IPS-NIHi7 (cell line): ENCODE results near the gene ENPP5.

ENCODE experiments used
- DNase-seq: peaks from one replicate; pipeline ENCODE4 v3.0.0; 2012; ENCODE audit warnings: mixed read lengths; ENCODE audit errors: extremely low spot score

The ENPP5 gene, protein sequence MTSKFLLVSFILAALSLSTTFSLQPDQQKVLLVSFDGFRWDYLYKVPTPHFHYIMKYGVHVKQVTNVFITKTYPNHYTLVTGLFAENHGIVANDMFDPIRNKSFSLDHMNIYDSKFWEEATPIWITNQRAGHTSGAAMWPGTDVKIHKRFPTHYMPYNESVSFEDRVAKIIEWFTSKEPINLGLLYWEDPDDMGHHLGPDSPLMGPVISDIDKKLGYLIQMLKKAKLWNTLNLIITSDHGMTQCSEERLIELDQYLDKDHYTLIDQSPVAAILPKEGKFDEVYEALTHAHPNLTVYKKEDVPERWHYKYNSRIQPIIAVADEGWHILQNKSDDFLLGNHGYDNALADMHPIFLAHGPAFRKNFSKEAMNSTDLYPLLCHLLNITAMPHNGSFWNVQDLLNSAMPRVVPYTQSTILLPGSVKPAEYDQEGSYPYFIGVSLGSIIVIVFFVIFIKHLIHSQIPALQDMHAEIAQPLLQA

DNA sequence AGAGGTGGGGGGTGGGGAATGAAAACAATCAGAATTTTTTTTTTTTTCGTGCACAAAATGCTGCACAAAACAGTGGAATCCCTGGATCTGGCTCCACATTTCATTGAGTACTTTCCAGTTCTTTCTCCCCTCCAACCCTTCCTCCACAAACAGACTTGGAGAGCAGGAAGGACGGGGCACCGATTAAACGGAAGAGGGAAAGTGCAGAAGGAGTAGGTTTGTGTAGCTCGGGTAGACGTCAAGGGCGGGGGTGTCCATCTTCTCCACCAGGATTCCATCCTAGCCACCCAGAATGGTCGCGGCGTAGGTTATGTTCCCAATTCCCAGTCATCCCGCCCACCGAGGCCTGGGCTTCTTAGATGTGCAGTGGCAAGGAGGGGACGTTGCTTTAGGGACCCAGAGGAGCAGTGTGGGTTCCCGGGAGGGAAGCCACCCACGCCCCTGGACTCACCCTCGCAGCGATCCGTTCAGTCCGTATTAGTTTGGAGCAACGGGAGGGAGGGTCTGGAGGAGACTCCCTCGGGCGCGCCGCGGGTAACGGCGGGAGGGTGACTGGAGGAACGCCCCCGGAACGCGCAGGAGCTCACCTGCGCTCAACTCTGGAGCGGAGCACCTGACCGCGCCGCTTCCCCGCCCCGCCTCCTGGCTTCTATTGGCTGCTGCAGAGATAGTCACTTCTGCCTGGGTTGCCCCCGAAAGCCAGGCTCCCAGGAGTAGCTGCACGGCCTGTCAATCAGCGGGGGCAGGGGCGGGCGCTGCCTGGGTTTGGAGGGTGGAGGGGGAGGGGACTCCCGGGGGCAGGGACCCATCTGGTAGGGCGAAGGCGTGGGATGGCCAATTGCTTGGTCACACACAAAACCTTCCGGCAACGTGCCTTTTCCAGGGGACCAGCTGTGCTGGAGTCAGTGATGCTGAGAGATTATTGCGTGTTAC lies at the start of gene ENPP5:
TSS of gene ENPP5 (minus strand) at position 624 of the 933 bp plus-strand sequence. CDS start 2,718 bp downstream, outside the sequence.
- peak; percentile 99 for DNase-seq

DNA sequence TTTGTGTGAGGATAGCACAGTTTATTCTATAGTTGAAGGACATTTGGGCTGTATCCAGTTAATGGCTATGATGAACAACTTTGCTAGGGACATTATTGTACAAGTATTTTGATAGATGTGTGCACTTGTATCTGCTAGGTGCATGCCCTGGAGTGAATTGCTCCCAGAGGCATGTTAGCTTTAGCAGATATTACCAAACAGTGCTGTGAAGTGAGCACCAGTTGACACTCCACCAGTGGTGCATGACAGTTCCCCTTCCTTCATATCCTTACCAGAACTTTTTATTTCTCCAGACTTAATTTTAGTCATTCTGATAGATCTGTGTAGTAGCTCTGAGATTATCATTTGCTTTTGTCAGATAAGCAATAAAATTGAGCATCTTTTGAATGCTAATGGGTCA lies 48.9 kb upstream of the ENPP5 start:
- DNase-seq = no peak

DNA sequence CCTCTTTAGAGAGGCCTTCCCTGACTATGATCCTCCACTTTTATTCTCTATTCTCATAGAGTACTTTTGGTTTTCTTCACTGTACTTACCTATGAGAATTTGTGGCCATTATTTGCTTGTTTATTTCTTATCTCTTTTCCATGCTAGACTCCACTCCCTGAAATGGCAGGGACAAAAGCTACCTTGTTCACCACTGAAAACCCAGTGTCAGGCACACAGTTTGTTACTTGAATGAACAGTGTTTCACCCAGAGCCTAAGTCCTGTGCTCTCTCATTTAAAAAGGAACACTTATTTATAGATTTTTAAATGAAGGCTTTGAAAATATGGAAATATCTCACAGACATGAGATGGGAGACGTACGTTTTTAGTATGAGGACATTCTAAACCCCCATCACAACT lies 47.7 kb upstream of the ENPP5 start:
- DNase-seq = no peak

DNA sequence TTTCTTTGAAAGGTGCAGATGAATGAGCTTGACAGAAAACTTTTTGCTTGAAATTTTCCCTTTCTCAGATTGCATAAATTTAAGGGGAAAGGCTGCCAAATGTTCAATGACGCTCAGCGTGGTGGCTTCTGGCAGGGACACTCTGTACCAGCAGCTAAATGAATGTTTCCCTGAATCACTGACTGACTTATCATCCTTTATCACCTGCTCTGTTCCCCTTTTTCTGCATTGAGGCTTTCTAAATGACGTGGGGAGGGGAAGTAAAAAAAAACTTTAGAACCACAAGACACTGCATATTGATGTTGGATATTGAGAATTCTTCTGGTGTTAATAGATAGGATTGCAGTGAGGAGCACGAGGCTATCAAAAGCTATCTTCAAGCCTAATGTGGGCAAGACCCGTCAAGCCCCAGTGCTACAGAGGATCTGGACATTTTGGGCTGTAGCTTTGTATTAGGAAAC lies 46.9 kb upstream of the ENPP5 start:
- no peak for DNase-seq

DNA sequence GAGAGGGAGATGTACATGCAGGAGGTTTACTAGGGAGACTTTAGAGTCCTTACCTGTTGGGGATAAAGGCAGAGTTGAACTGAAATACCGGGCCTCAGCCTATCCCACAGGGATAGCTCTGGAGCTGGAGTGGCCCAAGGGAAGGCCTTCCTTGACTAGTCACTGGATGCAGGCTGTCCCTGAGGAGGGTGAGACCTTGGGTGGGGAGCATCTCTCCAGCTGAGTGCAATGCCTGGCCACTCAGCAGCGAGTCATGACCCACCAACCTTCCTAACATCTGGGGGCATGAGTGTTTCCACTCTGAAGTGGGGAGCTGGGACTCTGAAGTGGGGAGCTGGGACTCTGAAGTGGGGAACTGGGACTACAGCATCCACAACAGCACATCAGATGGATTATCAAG lies 46.1 kb upstream of the ENPP5 start:
- DNase-seq = no peak

DNA sequence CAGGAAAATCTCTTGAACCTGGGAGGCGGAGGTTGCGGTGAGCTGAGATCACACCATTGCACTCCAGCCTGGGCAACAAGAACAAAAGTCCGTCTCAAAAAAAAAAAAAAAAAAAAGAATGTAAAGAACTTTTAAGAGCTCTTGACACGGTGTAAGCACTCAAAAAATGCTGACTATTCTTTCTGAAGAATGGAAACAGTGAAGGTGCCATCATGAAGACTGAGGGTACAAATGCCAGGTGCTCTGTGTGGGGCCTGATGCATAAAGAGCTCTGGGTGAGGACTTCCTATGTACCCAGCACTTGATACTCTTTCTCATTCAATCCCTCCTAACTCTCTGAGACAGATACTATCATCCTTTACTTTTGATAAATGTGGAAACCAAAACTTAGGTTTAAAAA lies 45.0 kb upstream of the ENPP5 start:
- no peak for DNase-seq

DNA sequence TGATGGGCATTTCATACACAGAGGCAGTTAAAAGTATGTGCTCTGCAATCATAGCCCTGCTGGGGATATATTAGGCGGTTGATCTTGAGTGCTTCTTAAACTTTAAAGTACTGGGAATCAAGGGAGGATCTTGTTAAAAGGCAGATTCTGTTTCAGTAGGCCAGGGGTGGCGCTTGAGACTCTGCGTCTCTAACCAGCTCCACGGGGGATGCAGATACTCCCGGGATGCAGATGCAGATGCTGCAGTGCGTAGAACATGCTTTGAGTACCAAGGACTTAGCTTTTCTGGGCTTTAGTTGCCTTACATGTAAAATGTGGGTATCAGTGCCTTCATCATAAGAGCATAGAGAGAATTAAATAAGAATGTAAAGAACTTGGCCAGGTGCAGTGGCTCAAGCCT lies 44.4 kb upstream of the ENPP5 start:
- DNase-seq = peak; percentile 26

DNA sequence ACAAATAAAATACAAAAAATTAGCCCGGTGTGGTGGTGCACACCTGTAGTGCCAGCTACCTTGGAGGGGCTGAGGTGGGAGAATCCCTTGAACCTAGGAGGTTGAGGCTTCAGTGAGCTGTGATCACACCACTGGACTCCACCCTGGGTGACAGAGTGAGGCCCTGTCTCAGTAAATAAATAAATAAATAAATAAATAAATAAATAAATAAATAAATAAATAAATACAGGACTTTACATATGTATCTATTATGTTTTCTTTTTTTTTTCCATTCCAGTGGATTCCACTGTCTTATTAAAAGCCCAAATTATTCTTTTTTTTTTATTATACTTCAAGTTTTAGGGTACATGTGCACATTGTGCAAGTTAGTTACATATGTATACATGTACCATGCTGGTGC lies 41.1 kb upstream of the ENPP5 start:
- no peak for DNase-seq

DNA sequence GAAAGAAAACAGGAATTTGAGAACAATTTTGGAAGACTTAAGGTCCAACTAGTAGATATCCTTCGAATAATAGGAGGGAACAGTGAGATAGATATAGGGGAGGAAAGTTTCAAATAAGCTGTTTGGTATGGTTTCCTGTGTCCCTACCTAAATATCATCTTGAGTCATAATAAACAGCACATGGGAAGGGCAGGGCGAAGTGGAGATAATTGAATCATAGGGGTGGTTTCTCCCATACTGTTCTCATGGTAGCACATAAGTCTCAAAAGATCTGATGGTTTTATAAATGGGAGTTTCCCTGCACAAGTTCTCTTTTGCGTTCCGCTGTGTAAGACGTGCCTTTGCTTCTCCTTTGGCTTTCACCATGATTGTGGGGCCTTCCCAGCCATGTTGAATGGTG lies 39.5 kb upstream of the ENPP5 start:
- DNase-seq = no peak

DNA sequence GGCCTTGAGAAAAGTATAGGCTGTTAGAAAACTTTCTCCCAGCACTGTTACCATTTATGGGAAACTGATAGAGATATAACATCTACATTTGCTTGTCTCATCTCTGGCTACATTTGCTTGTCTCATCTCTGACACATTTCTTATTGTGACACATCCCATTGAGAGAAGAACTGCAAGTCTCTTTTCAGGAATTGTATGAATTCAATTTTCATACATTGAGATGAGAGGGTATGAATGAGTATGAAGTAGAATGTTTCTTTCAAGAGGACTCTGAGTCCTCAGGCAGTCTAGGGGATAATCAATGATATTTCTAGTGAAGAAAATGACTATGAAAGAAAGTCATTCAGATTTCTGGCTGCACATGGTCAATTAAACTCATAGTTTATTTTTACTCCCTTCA lies 37.5 kb upstream of the ENPP5 start:
- no peak for DNase-seq

DNA sequence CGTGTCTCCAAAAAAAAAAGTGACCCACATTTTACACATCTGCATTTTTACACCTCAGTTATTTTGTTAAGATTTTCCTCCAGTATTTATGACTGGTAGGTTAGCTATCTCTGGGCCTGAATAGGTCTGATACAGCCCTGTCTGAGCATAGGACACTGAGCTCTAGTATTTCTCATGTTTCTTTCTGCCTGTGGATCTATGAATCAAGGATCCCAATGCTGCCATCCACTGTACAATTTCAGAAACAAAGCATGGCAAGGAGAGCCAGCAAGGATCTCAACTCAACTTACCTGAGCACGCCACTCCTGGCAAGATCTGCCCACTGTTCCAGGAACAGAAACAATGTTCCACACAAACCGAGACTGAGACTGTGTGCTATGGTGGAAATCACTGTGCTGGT lies 36.4 kb upstream of the ENPP5 start:
- no peak for DNase-seq

DNA sequence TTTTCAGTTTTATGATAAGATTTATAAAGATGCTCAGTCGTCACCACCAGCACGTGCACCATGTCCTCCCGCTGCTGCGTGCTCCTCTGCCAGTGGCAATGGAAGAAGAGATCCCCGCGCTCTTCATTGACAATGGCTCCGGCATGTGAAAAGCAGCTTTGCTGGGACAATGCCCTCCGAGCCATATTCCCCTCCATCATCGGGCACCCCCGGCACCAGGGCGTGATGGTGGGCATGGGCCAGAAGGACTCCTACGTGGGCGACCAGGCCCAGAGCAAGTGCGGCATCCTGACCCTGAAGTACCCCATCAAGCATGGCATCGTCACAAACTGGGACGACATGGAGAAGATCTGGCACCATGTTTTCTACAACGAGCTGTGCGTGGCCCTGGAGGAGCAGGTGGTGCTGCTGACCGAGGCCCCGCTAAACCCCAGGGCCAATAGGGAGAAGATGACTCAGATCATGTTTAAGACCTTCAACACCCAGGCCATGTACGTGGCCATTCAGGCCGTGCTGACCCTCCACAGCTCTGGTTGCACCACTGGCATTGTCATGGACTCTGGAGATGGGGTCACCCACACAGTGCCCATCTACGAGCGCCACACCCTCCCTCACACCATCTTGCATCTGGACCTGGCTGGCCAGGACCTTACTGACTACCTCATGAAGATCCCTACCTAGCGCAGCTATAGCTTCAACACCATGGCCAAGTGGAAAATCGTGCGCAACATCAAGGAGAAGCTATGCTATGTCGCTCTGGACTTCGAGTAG lies 34.3 kb upstream of the ENPP5 start:
- no peak for DNase-seq

DNA sequence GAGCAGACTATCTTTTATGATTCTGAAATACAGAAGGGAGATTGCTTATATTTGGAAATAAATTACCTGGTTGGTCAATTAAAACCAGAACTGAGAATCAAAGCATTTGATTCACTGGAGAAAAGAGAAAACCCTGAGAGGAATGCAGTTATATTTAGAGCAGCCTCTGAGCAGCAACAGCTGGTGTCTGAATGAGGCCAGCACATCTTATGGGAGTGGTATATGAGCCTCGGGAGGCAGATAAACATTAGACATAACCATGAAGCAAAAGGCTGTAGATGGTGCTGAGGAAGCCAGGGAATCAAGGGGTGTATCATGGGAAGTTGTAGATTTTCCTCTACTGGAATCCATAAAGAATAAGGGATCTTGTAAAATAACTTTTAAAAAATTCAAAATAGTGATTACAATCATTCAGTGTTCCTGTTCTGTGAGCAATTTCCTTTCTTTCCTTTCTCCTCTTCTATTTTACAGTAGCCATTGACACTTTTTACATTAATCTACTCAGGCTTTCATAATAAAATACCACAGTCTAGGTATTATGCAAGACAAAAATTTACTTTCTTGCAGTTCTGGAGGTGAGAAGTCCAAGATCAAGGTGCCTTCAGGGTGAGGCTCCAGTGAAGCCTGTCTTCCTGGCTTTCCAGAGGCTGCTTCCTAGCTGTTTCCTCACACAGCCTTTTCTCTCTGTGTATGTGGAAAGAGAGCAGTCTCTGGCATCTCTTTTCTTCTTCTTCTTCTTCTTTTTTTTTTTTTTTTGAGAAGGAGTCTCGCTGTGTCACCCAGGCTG lies 32.8 kb upstream of the ENPP5 start:
- DNase-seq = no peak

DNA sequence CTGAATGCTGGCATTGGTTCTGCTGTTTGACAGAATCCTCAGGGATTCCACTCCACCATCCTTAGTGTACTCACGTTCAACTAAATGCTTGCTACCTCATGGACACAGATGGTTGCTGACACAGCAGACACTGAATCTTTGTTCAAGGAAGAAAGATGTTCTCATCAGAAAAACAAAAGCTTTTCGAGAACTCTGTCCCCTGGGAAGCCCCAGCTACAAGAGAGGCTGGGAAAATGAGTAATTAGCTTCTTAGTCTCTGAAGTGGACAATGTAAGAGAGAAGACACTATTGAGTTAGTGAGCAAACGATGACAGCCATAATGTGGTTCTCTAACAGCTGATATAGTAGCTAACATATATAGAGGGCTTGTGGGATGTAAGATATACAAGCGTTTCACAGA lies 30.9 kb upstream of the ENPP5 start:
- DNase-seq = no peak

DNA sequence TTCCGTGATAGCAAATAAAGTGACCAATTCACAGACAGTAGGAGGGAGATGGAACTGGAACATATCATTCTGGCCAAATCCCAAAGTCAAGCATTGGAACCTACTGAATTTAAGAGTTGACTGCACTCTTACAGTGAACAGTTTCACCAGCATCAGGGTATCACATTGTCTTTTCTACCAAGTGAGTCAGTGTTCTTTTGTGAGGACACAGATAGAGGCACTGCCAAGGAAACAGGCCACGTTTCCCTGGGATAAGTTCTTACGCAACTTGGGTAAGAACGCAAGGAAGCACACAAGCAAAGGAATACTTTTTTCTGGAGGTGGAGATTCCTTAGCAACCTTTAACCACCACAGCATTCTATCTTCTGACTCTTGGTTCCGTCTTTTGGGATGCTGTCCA lies 28.6 kb upstream of the ENPP5 start:
- DNase-seq = no peak

DNA sequence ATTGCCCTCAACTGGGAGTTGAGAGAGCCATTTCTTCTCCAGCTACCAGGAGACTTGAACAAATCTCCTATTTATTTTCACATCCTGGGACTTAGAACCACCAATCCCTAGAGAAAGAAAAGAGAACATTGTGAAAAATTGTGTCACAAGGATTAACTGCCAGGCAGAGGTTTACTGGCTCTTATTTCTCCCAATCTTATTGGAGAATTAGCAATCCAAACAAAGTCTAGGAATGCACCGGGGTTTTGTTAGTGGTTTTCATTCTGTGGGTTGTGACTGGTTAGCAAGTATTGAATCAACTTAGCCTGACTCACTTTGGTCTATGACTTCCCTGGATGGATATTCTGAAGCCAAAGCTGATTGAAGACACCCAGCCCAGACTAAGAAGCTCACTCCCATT lies 21.2 kb upstream of the ENPP5 start:
- no peak for DNase-seq

DNA sequence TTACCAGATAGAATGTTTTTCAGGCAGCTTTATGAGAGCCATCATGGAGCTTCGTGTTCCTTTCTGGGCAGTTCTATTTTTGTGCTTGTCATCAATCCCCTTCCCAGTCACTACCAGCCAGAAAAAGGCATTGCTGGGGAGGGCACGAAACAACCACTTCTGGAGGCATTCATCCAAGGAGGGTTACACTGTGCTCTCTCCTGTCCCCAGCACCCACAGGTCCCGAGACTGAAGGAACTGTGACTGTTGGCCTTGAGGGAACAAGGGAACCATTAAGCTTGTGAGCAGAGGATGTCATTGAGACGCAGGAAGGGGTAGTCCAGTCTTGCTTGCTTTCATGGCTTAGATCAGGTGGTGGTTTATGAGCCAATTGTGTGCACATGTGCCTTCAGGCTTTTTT lies 20.1 kb upstream of the ENPP5 start:
- no peak for DNase-seq

DNA sequence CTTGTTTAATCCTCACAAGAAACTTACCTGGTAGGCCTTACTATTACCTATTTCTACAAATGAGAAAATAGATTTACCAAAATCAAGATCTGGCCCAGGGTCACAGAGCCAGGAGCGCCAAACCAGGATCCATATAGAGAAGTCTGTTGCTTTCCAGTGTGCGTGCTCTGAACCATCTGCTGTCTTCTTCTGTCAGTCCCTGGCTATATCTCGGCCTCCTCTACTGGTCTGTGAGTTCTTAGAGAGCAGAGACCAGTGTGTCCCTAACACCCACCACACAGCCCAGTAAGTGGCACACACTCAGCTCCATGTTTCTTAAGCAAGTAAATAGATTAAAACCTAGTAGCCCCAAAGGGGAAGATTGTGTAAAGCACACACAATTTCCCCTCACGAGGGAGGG lies 18.9 kb upstream of the ENPP5 start:
- no peak for DNase-seq

DNA sequence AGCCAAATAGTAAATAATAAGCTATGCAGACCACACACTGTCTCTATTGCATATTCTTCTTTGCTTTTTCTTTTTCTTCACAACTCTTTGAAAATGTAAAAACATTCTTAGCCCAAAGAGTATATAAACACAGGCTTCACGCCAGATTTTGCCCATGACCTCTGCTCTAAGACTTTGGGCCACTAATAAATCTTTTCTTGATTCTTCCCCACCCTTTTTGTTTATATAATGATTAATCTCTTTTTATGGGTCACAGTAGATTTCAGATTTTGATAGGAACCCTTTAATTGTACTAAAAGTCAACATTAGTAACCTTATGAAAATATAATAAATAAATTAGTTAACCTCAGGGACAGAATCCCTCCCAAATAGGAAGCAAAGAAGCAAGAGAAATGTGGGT lies 15.8 kb upstream of the ENPP5 start:
- DNase-seq = no peak

DNA sequence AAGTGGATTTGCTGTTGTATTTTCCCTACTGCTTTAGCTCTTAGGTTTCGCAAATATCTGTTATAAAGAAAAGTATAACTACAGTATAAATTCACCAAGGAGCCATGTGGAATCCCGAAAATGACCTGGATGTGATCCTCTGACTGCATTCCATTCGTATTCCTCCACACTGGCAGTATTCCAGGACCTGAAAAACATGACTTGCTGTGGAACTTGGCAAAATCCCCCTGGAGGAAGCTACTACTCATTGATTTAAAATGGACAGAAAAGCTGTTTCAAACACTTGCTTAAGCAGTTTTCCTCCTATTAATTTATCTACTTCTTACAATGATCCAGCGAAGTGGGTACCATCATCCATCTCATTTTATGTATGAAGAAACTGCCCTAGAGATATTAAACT lies 13.3 kb upstream of the ENPP5 start:
- DNase-seq = no peak

DNA sequence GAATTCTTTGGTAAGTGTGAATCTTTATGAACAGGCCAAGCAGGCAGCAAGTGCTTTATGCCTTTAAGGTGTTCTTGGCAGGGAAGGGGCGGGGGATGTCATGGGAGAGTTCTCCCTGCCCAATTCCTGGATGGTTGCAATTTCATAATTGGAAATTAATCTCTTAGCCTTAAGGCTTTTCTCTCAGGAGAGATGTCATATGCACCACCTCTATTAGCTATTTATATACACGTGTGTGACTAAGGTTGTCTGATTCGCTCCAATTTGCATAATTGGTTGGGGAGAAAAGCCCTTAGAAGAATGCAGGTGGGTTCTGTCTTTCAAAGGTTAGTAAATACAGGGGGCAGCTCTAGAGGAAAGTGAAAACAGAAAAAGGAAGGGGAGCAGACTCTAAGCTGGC lies 5.2 kb upstream of the ENPP5 start:
- DNase-seq = no peak
